Measurements from ENCODE around the gene JAML. TPM values are rescaled to one million over a fixed set of nuclear protein-coding genes. Genes with fewer than 3 reads are reported as not detected.

JAML gene
- total and polyA plus RNA-seq, 8 donors, result 0.39 to 7.4 (median 2.3) TPM

DNA sequence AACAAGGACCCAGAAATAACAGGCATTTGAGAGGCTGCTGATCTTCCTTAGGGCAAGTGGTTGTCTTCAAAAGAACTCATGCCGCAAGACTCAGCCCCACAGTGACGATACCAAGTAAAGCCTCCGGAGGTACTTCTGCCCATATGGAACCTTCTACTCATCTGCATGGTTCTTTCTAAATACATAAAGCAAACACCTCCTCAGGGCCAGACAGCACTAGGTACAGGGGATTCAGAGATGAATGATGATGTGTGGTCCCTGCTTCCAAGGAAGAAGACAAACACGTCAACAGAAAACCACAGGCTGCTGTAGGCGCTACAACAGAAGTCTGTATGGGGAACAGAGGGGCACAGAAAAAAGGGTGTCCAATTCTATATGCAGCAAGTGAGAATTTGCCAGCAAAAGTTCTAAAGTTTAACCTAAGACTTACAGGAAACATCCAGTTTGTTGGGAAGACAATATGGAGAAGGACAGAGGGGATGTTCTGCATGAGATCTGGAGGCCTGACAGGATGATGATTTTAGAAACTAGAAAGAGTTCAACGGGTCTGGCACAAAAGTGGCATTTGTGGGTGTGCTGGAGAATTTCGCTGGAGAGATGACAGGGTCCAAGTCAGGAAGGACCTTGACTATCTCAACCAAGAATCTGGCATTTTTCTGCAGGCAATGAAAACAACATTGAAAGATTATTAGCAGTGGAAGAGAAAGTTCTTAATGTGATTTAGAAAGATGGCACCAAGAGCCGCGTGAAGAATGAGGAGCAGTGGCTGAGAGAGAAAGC is 23.7 kb downstream of the JAML start:
- Histone ChIP-seq H3K27me3 (no peaks in the 10 kb centered on the region), H3K4me3 (no peak overlapping the region), H3K27ac (no peak overlapping the region), H3K36me3 (no peaks in the 10 kb centered on the region), H3K9me3 (no peaks in the 10 kb centered on the region), H3K4me1 (peaks cover 0 to 13% (median 6%) of the 10 kb centered on the region in 3 donors)
- no peak for FAIRE-seq
- no peak for ATAC-seq
- TF ChIP-seq CTCF (IDR thresholded peaks at IDR 0.05), result no peak
- intact Hi-C loops (cut with DNase I), result loop anchor here in 2 of 3 donors (10.0 kb wide), 2 partner anchors 74 to 84 kb away; no protein-coding TSS in a partner anchor
- no peak for DNase-seq
- 94 to 95% methylated on average over 9 of the region's 9 CpGs for WGBS, 2 donors

DNA sequence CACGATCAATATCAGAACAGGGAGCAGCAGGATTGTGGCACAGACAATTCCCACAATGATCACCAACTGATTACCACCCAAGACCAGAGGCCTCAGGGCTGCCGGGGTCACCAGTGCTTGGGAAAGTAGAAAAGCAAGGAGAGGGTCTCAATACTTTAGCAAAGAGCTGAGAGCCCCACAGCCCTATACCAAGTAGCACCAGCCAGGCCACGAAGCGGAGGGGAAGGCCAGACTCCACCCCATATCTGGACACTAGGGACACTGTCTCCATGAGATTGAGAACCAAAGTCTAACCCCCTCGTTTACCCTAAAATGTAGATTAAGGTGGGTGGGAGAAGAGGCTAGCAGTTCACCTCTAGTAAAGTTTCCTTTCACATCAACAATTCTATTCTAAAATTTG is 24.3 kb downstream of the JAML start:
- no peak overlapping the region for H3K4me3 ChIP-seq
- H3K27ac ChIP-seq, result no peak overlapping the region
- H3K4me1 ChIP-seq, result peaks cover 3 to 15% (median 8%) of the 10 kb centered on the region in 3 donors
- DNase-seq, result no peak
- TF ChIP-seq CTCF (IDR thresholded peaks at IDR 0.05), result no peak
- intact Hi-C loops (cut with DNase I), result loop anchor here in 2 of 3 donors (10.0 kb wide), 2 partner anchors 74 to 84 kb away; no protein-coding TSS in a partner anchor
- no peaks in the 10 kb centered on the region for H3K27me3 ChIP-seq
- FAIRE-seq, result no peak
- WGBS, 2 donors, result 84 to 89% methylated on average over 5 of the region's 5 CpGs
- no peak for ATAC-seq
- no peaks in the 10 kb centered on the region for H3K9me3 ChIP-seq
- no peaks in the 10 kb centered on the region for H3K36me3 ChIP-seq

DNA sequence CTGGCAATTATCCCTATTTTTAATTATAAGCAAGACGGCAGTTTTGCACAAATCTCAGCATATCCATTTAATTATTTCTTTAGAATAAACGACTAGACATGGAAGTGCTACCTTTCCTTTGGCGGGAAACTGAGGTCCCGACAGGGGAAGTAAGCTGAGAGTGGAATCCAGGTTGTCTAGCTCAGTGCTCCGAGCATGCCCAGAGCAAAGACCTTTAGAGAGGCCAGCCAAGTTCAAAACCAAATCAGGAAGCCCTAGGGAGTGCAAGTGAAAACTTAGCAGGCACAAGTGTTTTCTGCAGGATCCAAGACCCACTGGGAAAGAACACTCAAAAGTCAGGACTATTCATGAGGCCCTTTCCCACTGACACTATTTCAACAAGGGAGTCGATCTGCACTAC is 25.7 kb downstream of the JAML start:
- ATAC-seq, result no peak
- no peak for FAIRE-seq
- WGBS, 2 donors, result 81 to 90% methylated on average over 6 of the region's 6 CpGs
- TF ChIP-seq CTCF (IDR thresholded peaks at IDR 0.05), result no peak
- no peaks in the 10 kb centered on the region for H3K9me3 ChIP-seq
- H3K4me1 ChIP-seq, result peaks cover 14 to 27% (median 19%) of the 10 kb centered on the region in 3 donors
- DNase-seq, result no peak
- H3K27ac ChIP-seq, result no peak overlapping the region
- H3K27me3 ChIP-seq, result no peaks in the 10 kb centered on the region
- intact Hi-C loops (cut with DNase I), result loop anchor here in 2 of 3 donors (5.0 to 10.0 kb wide), 2 partner anchors 103 to 166 kb away; partner anchors contain the start of gene CD3E (in 1 of the 2)
- no peak overlapping the region for H3K4me3 ChIP-seq
- H3K36me3 ChIP-seq, result no peaks in the 10 kb centered on the region

DNA sequence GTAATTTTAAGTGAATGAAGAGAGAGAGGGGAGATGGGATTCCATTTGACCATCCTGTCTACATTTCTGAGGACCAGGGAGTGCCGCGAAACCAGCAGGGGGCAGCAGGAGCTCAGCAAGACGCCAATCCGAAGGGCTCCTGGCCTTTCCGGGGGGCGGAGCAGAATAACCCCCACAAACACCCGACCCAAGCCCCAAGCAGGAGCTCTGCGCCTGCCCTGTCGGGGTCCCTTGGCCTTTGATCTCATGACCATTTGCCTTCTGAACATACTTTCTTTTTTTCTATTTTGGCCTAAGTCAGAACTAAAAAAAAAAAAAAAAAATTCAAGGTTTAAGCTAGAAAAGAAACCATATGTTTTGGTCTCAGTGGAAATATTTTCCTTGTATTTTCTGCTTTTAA is 26.4 kb downstream of the JAML start:
- no peaks in the 10 kb centered on the region for H3K27me3 ChIP-seq
- DNase-seq (peak; percentile 70 to 90 (median 80)), FAIRE-seq (no peak), ATAC-seq (peak; percentile 41 to 63 (median 58))
- WGBS, 2 donors, result 0% methylated on average over 9 of the region's 9 CpGs
- intact Hi-C loops (cut with DNase I), result loop anchor here in 2 of 3 donors (5.0 to 10.0 kb wide), 2 partner anchors 104 to 166 kb away; partner anchors contain the start of gene CD3E (in 1 of the 2)
- H3K36me3 ChIP-seq, result no peaks in the 10 kb centered on the region
- H3K4me3 ChIP-seq, result no peak overlapping the region
- peak; percentile 67 to 82 (median 75) for TF ChIP-seq CTCF (IDR thresholded peaks at IDR 0.05)
- H3K27ac ChIP-seq, result no peak overlapping the region
- no peaks in the 10 kb centered on the region for H3K9me3 ChIP-seq
- H3K4me1 ChIP-seq, result peaks cover 16 to 32% (median 24%) of the 10 kb centered on the region in 3 donors
